DMS153 treated with DMSO at 0.1 percent for 48 hours (cell line): Measurements from ENCODE around the gene SCN3A.

Source experiments
- DNase-seq: peaks from one replicate; lab custom pipeline; 2025; ENCODE audit not compliant: unreplicated experiment; lab: John Stamatoyannopoulos, UW

SCN3A gene

DNA sequence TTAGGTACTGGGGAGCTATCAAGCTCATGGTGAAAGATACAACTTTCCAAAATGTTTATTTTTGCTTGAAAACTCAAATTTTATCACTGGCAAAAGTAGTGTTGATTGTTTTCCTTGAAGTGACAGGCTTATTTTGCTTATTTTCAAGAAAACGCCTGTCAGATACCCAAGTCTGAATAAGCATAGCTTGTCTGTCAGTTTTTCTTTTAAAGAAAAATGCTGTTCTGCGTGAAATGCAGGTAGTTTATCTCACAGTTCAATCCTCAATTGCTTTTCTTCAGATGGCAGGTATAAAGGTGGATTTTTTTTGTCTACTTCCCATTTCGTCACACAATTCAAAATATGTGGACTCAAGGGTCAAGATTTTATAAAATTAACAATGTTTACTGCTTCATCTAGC lies 145.9 kb downstream of the SCN3A start:
- DNase-seq = no peak

DNA sequence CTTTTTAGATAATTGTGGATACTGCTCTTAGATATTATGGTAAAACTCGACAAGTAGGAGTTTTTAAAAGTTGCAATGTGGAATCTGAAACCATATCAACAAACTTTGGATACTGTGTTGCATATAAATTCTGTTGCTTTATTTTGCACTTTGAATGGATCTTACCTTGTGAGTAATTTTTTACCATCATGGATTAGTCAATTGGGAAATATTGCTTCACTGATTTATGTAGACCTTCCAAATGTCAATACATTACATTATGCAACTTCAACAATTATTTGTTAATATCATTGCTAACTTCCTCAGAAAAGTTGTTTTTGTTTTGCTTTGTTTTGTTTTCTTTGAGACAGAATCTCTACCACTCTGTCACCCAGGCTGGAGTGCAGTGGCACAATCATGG lies 146.5 kb downstream of the SCN3A start:
- no peak for DNase-seq

GRCh38 chr2:165056564-165056963 lies 147.3 kb downstream of the SCN3A start:
- DNase-seq = no peak

DNA sequence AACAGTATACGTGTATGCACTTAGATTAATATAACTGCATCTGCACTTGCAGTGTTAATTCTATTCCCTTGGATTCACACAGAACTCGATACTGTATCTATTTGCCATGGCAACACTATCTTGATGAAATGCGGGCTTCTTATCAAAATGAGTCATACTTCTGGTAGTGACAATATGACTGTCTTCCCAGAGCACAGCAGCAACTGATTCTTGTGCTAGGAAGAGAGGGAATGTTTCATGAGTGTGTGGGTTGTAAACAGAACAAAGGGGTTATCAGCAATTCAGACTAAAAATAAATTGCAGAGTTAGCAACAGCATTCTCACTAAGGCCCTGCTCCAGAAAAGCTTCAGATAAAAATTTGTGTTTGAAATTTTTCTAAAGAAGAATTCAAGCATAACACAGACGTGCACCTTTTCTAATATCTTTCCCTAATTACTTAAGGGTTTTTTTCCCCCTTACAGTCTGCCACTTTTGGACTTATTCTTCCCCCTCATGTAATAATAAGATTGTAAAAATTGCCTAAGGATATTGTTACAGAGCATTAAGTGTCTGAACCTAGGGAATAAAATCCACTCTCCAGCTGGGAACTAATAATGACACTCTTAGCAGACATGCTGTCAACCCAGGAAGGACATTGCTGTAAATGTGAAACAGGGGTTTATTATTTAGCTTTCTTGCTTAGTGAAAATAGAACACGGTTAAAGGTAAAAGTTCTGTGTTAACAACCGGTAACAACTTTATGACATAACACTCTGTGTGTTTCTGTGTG lies 148.6 kb downstream of the SCN3A start:
- no peak for DNase-seq

DNA sequence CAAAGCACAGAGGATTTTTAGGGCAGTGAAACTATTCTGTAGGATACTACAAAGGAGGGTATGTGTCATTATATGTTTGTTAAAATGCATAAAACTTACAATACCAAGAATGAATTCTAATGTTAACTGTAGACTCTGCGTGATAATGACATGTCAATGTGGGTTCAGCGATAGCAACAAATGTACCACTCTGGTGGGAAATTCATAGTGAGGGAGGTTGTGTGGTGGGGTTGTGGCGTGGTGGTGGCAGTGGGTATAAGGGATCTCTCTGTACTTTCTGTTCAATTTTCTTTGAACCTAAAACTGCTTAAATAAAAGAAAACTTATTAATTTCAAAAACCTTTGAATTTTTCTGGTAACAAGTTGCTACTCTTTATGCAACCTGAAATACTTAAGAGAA lies 149.2 kb downstream of the SCN3A start:
- no peak for DNase-seq

GRCh38 chr2:165044505-165045303 lies 159.1 kb downstream of the SCN3A start:
- DNase-seq = no peak
